Measurements from ENCODE around the gene HCK. TPM values are rescaled to one million over a fixed set of nuclear protein-coding genes. Genes with fewer than 3 reads are reported as not detected.

HCK gene
- polyA plus RNA-seq, 1 experiment: not detected

DNA sequence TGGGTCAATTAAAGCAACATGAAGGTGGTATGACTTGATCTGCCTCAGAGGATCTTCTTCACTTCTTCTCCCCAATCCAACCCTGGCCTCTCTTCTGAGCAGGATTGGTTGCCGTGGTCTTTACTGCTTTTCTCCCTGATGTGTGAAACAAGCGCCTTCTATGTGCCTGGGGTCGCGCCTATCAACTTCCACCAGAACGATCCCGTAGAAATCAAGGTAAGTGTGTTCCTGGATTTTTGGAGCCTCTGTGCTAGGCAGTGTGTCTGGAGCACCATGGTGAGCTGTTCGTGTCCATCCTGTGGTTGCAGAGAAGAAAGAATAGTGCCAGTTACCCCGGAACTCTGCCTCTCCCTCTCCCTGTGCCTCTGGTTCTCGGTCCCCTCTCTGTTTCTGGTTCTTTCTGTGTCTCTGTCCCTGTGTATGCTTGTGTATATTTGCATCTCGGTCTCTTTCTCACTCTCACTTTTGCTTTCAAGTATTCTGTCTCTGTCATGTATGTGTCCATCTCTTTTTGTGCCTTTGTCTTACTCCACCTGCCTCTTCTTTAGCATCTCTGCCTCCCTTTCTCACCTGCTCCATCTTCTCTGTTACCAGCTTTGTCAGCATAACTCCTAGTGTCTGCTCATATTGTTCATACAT lies 81.0 kb downstream of the HCK start:
- TF ChIP-seq, protein P1, sequence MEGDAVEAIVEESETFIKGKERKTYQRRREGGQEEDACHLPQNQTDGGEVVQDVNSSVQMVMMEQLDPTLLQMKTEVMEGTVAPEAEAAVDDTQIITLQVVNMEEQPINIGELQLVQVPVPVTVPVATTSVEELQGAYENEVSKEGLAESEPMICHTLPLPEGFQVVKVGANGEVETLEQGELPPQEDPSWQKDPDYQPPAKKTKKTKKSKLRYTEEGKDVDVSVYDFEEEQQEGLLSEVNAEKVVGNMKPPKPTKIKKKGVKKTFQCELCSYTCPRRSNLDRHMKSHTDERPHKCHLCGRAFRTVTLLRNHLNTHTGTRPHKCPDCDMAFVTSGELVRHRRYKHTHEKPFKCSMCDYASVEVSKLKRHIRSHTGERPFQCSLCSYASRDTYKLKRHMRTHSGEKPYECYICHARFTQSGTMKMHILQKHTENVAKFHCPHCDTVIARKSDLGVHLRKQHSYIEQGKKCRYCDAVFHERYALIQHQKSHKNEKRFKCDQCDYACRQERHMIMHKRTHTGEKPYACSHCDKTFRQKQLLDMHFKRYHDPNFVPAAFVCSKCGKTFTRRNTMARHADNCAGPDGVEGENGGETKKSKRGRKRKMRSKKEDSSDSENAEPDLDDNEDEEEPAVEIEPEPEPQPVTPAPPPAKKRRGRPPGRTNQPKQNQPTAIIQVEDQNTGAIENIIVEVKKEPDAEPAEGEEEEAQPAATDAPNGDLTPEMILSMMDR (IDR thresholded peaks at IDR 0.05; ENCODE audit: low read depth, low read length): no peak
- Histone ChIP-seq H3K27me3 (ENCODE audit: control insufficient read depth, insufficient read depth, low read length) (no peaks in the 10 kb centered on the region), H3K4me3 (ENCODE audit: low read depth, low read length) (no peak overlapping the region), H3K9me3 (ENCODE audit: control insufficient read depth, insufficient read depth, low read length) (no peaks in the 10 kb centered on the region), H3K27ac (ENCODE audit: low read depth, low read length) (no peak overlapping the region)
- DNase-seq (ENCODE audit: low read depth, low spot score): no peak
- ChIA-PET CTCF (no interaction called here), POLR2A (no interaction called here)

DNA sequence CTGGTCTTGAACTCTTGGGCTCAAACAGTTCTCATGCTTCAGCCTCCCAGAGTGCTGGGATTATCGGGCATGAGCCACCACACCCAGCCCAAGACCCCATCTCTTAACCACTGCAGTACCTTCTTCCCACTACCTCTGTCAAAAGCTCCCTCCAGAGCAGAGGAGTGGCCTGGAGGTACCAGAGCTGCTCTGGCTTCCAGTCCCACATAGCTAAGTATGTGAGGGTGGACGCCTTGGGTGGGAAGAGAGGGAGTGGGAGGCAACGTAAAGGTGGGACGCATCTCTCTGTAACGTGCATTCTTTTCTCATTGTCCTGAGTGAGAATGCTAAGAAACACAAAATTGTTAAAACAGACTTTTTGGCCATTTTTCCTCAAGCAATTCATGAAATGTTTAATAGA lies 82.0 kb downstream of the HCK start:
- POLR2A ChIA-PET: no interaction called here
- TF ChIP-seq, protein P1 (IDR thresholded peaks at IDR 0.05; ENCODE audit: low read depth, low read length): no peak
- Histone ChIP-seq H3K27ac (ENCODE audit: low read depth, low read length) (no peak overlapping the region), H3K9me3 (ENCODE audit: control insufficient read depth, insufficient read depth, low read length) (no peaks in the 10 kb centered on the region), H3K4me3 (ENCODE audit: low read depth, low read length) (no peak overlapping the region), H3K27me3 (ENCODE audit: control insufficient read depth, insufficient read depth, low read length) (no peaks in the 10 kb centered on the region)
- CTCF ChIA-PET: no interaction called here
- no peak for DNase-seq (ENCODE audit: low read depth, low spot score)

DNA sequence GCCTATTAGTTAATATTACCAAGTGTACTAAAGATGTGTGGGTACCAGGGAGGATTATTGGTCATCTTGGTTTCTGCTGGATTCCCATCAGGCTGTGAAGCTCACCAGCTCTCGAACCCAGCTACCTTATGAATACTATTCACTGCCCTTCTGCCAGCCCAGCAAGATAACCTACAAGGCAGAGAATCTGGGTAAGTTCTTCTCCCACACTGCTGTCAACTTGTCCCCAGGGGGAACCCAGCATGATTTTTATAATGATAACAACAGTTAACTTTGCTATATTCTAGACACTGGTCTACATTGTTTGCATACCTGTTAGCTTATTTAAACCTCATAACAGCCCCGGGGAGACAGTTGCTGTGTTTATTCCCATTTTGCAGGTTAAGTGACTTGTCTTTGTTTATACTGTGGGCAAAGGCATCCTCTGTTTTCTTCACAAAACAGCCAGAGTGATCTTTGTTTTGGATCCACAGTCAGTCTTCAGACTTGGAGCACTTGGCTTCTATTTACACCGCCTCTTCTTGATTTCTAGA lies 84.0 kb downstream of the HCK start:
- POLR2A ChIA-PET: no interaction called here
- no peak for DNase-seq (ENCODE audit: low read depth, low spot score)

GRCh38 chr20:32138921-32139320 lies 86.9 kb downstream of the HCK start:
- no peak overlapping the region for H3K4me3 ChIP-seq (ENCODE audit: low read depth, low read length)

More for the DNA sequence above, 84.0 kb downstream of the HCK start:
- no peak overlapping the region for H3K4me3 ChIP-seq (ENCODE audit: low read depth, low read length)
- no peaks in the 10 kb centered on the region for H3K9me3 ChIP-seq (ENCODE audit: control insufficient read depth, insufficient read depth, low read length)
- CTCF ChIA-PET: interaction anchor here (0.8 to 1.5 kb wide), 2 partner anchors 283 to 313 kb away, joined by 3 read pairs; no protein-coding TSS in a partner anchor
- H3K27me3 ChIP-seq (ENCODE audit: control insufficient read depth, insufficient read depth, low read length): no peaks in the 10 kb centered on the region
- TF ChIP-seq, protein P1 (IDR thresholded peaks at IDR 0.05; ENCODE audit: low read depth, low read length): no peak
- H3K27ac ChIP-seq (ENCODE audit: low read depth, low read length): no peak overlapping the region

DNA sequence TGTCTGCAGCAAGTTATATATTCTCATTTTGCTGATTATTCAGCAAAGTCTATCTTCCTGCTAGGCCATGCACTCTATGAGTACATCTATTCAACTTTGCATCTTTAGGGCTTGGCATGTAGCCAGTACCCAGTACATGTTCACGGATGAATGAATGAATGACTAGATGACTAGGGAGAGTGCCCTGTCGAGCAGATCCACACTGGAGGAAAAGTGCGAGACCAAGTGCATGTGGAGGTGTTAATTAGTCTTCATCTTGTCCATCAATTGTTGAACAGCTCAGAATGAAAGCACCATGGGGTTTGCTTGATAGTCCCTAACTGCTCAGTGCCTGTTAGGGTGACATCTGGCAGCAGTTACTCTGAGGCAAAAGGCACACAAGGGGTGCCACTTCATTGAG lies 87.9 kb downstream of the HCK start:
- CTCF ChIA-PET: no interaction called here
- DNase-seq (ENCODE audit: low read depth, low spot score): no peak
- Histone ChIP-seq H3K27ac (ENCODE audit: low read depth, low read length) (no peak overlapping the region), H3K4me3 (ENCODE audit: low read depth, low read length) (no peak overlapping the region), H3K27me3 (ENCODE audit: control insufficient read depth, insufficient read depth, low read length) (no peaks in the 10 kb centered on the region), H3K9me3 (ENCODE audit: control insufficient read depth, insufficient read depth, low read length) (no peaks in the 10 kb centered on the region; the same call in 1 of the 2 replicates)
- TF ChIP-seq, protein P1 (IDR thresholded peaks at IDR 0.05; ENCODE audit: low read depth, low read length): no peak
- POLR2A ChIA-PET: no interaction called here

More at GRCh38 chr20:32138921-32139320, 86.9 kb downstream of the HCK start:
- DNase-seq (ENCODE audit: low read depth, low spot score): no peak
- Histone ChIP-seq H3K27ac (ENCODE audit: low read depth, low read length) (no peak overlapping the region), H3K27me3 (ENCODE audit: control insufficient read depth, insufficient read depth, low read length) (no peaks in the 10 kb centered on the region), H3K9me3 (ENCODE audit: control insufficient read depth, insufficient read depth, low read length) (no peaks in the 10 kb centered on the region; the same call in 1 of the 2 replicates)
- TF ChIP-seq, protein P1 (IDR thresholded peaks at IDR 0.05; ENCODE audit: low read depth, low read length): no peak
- CTCF ChIA-PET: no interaction called here
- POLR2A ChIA-PET: no interaction called here
